Right lobe of liver (tissue), 4 donors: ENCODE measurements around the gene GDI1.

Source experiments
- POLR2A ChIP-seq: fragments of 450-650 bp; IDR thresholded peaks from one replicate; pipeline ENCODE4 v1.6.1; 2017; ENCODE audit warnings: antibody characterized with exemption, mild to moderate bottlenecking
- TF ChIP-seq, protein P1 (sequence below), 4 donors: fragments of 200-600 bp in 3 of 4; fragments of 450-650 bp in 1 of 4; IDR thresholded peaks; one replicate each; pipeline versions ENCODE4 v1.5.1 to v1.8.0; 2016 to 2022; ENCODE audit warnings: antibody characterized with exemption in 4 of 4, mild to moderate bottlenecking in 2 of 4
- donor health status: DM: no; HTN: no; CAD: no.
- donor health status: DM: no; HTN: no; CAD: no.
- donor health status: DM: no; HTN: yes; CAD: no.

DNA sequence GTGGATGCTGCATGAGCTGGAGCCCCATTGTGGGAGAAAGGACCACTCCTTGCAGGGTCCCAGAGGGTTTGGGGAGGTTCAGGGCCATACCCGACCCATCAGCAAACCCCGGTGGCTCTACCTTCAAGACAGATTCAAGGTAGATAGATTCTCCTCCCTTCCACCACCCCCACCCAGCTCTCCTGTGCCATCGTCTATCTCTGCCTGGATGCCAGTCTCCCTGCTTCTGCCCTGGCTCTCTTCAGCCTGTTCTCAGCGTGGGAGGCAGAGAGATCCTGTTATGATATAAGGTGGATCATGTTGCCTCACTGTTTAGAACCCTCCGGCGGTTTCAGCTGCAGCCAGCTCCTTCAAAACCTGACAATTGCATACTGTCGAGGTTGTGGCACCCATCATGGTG is 36.7 kb downstream of the GDI1 start:
- TF ChIP-seq, protein P1, sequence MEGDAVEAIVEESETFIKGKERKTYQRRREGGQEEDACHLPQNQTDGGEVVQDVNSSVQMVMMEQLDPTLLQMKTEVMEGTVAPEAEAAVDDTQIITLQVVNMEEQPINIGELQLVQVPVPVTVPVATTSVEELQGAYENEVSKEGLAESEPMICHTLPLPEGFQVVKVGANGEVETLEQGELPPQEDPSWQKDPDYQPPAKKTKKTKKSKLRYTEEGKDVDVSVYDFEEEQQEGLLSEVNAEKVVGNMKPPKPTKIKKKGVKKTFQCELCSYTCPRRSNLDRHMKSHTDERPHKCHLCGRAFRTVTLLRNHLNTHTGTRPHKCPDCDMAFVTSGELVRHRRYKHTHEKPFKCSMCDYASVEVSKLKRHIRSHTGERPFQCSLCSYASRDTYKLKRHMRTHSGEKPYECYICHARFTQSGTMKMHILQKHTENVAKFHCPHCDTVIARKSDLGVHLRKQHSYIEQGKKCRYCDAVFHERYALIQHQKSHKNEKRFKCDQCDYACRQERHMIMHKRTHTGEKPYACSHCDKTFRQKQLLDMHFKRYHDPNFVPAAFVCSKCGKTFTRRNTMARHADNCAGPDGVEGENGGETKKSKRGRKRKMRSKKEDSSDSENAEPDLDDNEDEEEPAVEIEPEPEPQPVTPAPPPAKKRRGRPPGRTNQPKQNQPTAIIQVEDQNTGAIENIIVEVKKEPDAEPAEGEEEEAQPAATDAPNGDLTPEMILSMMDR (IDR thresholded peaks at IDR 0.05), result no peak
- no peak for TF ChIP-seq POLR2A
